A549 (cell line): ENCODE results near the gene BCL2. TPM values are rescaled to one million over a fixed set of nuclear protein-coding genes. Genes with fewer than 3 reads are reported as not detected.

Source experiments
- ATAC-seq, 2 experiments: fragments of 200-7000 bp in 1 of 2; fragments of >200 bp in 1 of 2; cut with Nextera tagmentation in 1 of 2; cut with Tn5 transposase in 1 of 2; 3 replicates each; pipeline versions ENCODE4 v1.8.0 to v1.9.1; 2018 to 2020; ENCODE audit warnings: mild to moderate bottlenecking in 1 of 2, moderate library complexity in 1 of 2
- CTCF ChIA-PET: fragments of 300-600 bp; sonication (Branson Sonifier 250); formaldehyde crosslinking; extraction: SDS; loops from one replicate; lab custom pipeline; 2021; ENCODE audit warnings: antibody characterized with exemption, inconsistent platforms; lab: Yijun Ruan, JAX
- POLR2A ChIA-PET: fragments of 350-600 bp; formaldehyde crosslinking; extraction: SDS; loops from one replicate; lab custom pipeline; 2021; ENCODE audit warnings: antibody characterized with exemption, inconsistent platforms; lab: Yijun Ruan, JAX
- DNase-seq, 2 experiments: peaks; one replicate each; pipeline versions ENCODE4 v3.0.0 to v3.0.0-alpha.2; 2011 to 2016; ENCODE audit warnings: low read depth in 1 of 2, low spot score in 1 of 2
- FAIRE-seq: peaks from 2 replicates; lab custom pipeline; 2011; peaks lifted over from hg19 to GRCh38; lab: Jason Lieb, UNC
- H3K27ac ChIP-seq, 2 experiments: fragments of >200 bp; sonication (Bioruptor Twin); formaldehyde crosslinking; 3 replicates each; pipeline ENCODE4 v1.5.1; 2016 to 2017
- H3K4me1 ChIP-seq: fragments of >200 bp; sonication (Bioruptor Twin); formaldehyde crosslinking; 3 replicates; pipeline ENCODE4 v1.6.1; 2016
- H3K4me2 ChIP-seq: fragments of >200 bp; sonication (Bioruptor Twin); formaldehyde crosslinking; 3 replicates; pipeline ENCODE4 v1.6.1; 2016
- H3K4me3 ChIP-seq: fragments of >200 bp; sonication (Bioruptor Twin); formaldehyde crosslinking; 3 replicates; pipeline ENCODE4 v1.5.1; 2016
- H3K9me3 ChIP-seq: fragments of >200 bp; sonication (Bioruptor Twin); formaldehyde crosslinking; 3 replicates; pipeline ENCODE4 v1.6.1; 2016
- CEBPB ChIP-seq, 2 experiments: fragments of >200 bp in 1 of 2; sonication (Bioruptor Twin) in 1 of 2; formaldehyde crosslinking in 1 of 2; IDR thresholded peaks; 2 replicates each; pipeline ENCODE4 v1.6.1; 2012 to 2016
- CHD2 ChIP-seq: fragments of 150-350 bp; IDR thresholded peaks from 2 replicates; pipeline ENCODE4 v1.6.1; 2014; ENCODE audit warnings: low read length; ENCODE audit not compliant: partially characterized antibody
- CHD4 ChIP-seq: fragments of 200-600 bp; sonication (generic); IDR thresholded peaks from 2 replicates; pipeline ENCODE4 v1.6.1; 2016; ENCODE audit warnings: antibody characterized with exemption, mild to moderate bottlenecking, borderline replicate concordance
- EHMT2 ChIP-seq: fragments of 200-600 bp; sonication (generic); IDR thresholded peaks from 2 replicates; pipeline ENCODE4 v1.6.1; 2016; ENCODE audit warnings: antibody characterized with exemption, low read depth, mild to moderate bottlenecking, moderate library complexity
- GATA3 ChIP-seq: IDR thresholded peaks from 2 replicates; pipeline ENCODE4 v1.6.1; 2012; ENCODE audit warnings: borderline replicate concordance
- HOXB13 ChIP-seq: fragments of 250-450 bp; sonication (Bioruptor Pico); IDR thresholded peaks from 2 replicates; pipeline ENCODE4 v1.5.0; 2020; ENCODE audit warnings: low read depth, mild to moderate bottlenecking, moderate library complexity
- HOXB5 ChIP-seq: fragments of 250-450 bp; sonication (Bioruptor Pico); IDR thresholded peaks from 2 replicates; pipeline ENCODE4 v1.5.0; 2020; ENCODE audit warnings: mild to moderate bottlenecking, moderate library complexity
- MYC ChIP-seq: IDR thresholded peaks from 2 replicates; pipeline ENCODE4 v1.6.1; 2012; ENCODE audit warnings: mild to moderate bottlenecking, inconsistent platforms, low read length, improper control_type of control experiment, borderline replicate concordance
- WGBS: methylation state at CpG from one replicate; pipeline ENCODE4 v1.1.6; 2017; ENCODE audit errors: missing lambda C conversion rate; 5-methylcytosine and 5-hydroxymethylcytosine counted together
- polyA plus RNA-seq, 4 experiments: library from polyadenylated mRNA; depleted of rRNA in 3 of 4; stranded (reverse); fragments of >200 nt; fragmentation: RNase III in 1 of 4; extraction: RNeasy Plus Mini Kit Qiagen cat#74134 plus additional on column Dnase treatment in 1 of 4; gene quantifications; 2 replicates in 3 of 4; 3 replicates in 1 of 4; pipeline ENCODE4 v1.2.3, GENCODE V29; 2011 to 2017
- TF ChIP-seq, protein P1 (sequence below): IDR thresholded peaks from 2 replicates; pipeline ENCODE4 v1.6.1; 2012
- TF ChIP-seq, protein P2 (sequence below): fragments of >200 bp; sonication (Bioruptor Twin); formaldehyde crosslinking; IDR thresholded peaks from 2 replicates; pipeline ENCODE4 v1.6.1; 2016
- TF ChIP-seq, protein P3 (sequence below): fragments of >200 bp; sonication (Bioruptor Twin); formaldehyde crosslinking; IDR thresholded peaks from 3 replicates; pipeline ENCODE4 v1.5.1; 2016
- TF ChIP-seq, protein P4 (sequence below): fragments of 150-350 bp; IDR thresholded peaks from 2 replicates; pipeline ENCODE4 v1.6.1; 2014; ENCODE audit warnings: low read depth, mild to moderate bottlenecking, low read length
- TF ChIP-seq, protein P5 (sequence below): fragments of >200 bp; sonication (Bioruptor Twin); formaldehyde crosslinking; IDR thresholded peaks from 3 replicates; pipeline ENCODE4 v1.6.1; 2016

BCL2 gene
- polyA plus RNA-seq, 2 of the 4 experiments (the other 2 are of a cell fraction) = 0.50 to 0.61 TPM

DNA sequence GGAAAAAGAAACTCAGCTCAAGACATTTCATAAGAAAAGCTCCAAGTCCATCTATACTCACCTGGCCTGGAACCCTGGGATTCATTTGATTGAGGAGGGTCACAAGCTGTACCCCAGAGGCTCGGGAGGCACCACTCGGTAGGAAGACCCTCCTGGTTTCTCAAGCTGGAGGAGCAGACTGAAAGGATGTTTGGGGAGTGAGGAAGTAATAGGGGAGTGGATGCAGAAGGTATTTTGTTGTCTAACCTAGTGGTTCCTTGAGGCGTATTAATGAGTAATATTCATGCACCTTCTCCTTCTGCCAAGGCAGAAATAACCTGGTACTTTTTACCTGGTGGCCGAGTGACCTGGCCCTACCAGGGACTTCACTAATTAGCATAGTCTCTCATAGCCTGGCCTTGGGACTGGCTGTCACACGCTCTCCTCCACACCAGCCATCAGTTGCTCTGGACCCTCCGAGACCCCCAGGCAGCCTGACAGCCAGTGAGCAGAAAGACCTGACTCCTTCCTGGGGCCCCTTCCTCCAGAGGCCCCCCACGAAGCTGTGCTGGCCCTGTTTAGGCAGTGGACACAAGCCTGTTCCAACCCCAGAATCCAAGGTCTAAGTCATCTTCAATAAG lies 161.4 kb downstream of the BCL2 start:
- TF ChIP-seq, protein P1, sequence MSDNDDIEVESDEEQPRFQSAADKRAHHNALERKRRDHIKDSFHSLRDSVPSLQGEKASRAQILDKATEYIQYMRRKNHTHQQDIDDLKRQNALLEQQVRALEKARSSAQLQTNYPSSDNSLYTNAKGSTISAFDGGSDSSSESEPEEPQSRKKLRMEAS = no peak
- TF ChIP-seq EHMT2 = no peak
- no peak for TF ChIP-seq GATA3
- Histone ChIP-seq H3K4me1 (peaks cover 14% of the 10 kb centered on the region; the same call in 2 of the 3 replicates), H3K27ac (no peak overlapping the region), H3K4me2 (no peak overlapping the region), H3K9me3 (no peaks in the 10 kb centered on the region), H3K4me3 (no peak overlapping the region)
- POLR2A ChIA-PET = no interaction called here
- WGBS = 22% methylated on average over 7 of the region's 7 CpGs
- CTCF ChIA-PET = no interaction called here
- DNase-seq = no peak
- no peak for FAIRE-seq
- ATAC-seq = no peak

DNA sequence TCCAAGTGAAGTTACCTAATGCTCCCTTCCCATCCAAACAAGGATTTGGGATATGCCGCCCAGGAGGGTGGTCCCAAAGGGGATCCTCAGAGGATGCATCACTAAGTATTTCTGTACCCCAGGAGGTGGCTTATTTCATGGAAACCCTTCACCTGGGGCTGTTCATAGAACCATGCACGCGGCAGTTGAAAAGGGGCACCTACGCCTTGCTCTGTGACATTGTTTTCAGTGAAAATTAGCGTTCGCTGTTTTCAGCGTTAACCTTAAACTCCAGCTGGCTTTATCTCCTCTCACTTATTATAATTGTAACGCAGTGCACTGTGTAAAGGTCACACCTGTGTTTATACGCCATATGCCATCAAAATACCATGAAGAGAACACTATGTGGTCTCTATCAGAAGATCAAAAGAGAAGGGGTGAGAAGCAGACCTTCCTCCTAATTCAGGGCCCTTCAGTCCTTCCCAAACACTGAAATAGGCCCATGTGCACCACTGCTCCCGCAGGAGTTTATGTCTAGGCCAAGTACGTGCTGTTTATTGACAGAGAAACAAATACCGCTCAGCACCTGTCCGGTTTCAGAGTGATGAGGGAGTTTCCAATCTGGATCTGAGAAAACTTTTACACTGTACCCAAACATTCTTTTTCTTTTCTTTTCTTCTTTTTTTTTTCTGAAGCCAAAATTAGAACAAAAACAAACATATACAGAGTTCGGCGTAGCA lies 162.1 kb downstream of the BCL2 start:
- ATAC-seq = no peak
- no peaks in the 10 kb centered on the region for H3K9me3 ChIP-seq
- no peak overlapping the region for H3K4me2 ChIP-seq
- peaks cover 14% of the 10 kb centered on the region; the same call in 2 of the 3 replicates for H3K4me1 ChIP-seq
- CTCF ChIA-PET = no interaction called here
- no peak for DNase-seq
- POLR2A ChIA-PET = no interaction called here
- no peak overlapping the region for H3K4me3 ChIP-seq
- WGBS = 84% methylated on average over 15 of the region's 15 CpGs
- no peak for FAIRE-seq
- no peak overlapping the region for H3K27ac ChIP-seq
- TF ChIP-seq, protein P2, sequence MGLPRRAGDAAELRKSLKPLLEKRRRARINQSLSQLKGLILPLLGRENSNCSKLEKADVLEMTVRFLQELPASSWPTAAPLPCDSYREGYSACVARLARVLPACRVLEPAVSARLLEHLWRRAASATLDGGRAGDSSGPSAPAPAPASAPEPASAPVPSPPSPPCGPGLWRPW = no peak
- TF ChIP-seq CHD2 (no peak), HOXB13 (CRISPR knock-in tag) (no peak), CHD4 (no peak)
- TF ChIP-seq, protein P3, sequence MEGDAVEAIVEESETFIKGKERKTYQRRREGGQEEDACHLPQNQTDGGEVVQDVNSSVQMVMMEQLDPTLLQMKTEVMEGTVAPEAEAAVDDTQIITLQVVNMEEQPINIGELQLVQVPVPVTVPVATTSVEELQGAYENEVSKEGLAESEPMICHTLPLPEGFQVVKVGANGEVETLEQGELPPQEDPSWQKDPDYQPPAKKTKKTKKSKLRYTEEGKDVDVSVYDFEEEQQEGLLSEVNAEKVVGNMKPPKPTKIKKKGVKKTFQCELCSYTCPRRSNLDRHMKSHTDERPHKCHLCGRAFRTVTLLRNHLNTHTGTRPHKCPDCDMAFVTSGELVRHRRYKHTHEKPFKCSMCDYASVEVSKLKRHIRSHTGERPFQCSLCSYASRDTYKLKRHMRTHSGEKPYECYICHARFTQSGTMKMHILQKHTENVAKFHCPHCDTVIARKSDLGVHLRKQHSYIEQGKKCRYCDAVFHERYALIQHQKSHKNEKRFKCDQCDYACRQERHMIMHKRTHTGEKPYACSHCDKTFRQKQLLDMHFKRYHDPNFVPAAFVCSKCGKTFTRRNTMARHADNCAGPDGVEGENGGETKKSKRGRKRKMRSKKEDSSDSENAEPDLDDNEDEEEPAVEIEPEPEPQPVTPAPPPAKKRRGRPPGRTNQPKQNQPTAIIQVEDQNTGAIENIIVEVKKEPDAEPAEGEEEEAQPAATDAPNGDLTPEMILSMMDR = no peak

DNA sequence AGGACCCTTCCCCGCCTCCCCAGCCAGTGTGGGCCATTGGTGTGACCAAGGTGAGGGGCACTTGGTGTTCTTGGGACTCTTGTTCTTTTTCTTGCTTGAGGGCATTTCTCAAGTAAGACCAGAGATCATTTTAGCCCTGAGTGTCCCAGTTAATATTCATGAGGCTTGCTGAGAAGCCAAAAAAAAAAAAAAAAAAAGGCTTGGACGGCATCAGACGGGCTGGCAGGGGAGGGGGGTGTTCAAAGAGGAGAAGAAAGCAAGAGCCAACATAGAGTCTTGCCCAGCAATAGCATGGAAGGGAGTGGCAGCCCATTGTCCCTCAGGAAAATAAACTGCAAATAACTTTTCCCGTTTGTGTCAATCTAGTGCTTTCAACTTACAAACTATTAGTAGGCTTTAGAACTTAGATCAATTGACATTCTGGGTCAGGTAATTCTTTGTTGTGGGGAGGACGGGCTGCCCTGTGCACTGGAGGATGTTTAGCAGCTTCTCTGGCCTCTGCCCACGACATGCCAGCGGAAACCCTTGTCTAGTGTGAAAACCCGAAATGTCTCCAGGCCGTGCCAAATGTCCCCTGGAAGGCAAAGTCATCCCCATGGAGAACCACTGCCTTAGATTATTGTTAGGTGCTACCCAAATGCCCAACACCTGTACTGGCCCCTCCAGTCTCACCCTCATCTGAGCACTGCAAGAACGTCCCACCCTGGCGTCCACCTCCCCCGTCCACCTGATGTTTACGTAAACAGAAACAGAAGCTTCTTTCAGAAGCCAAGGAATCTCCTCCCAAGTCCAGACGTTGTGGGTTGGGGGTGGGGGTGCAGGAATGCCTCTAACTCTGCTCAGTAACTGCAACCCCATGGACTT lies 163.4 kb downstream of the BCL2 start:
- no peak for DNase-seq
- ChIA-PET CTCF (interaction anchor here (0.7 to 2.1 kb wide), 9 partner anchors 14 to 570 kb away, joined by 3 to 8 read pairs (median 3); no protein-coding TSS in a partner anchor), POLR2A (no interaction called here)
- Histone ChIP-seq H3K27ac (peak overlapping the region in 1 of 2 experiments; percentile 51; a peak in 1 of 6 replicates), H3K4me2 (peak overlapping the region; percentile 79), H3K9me3 (no peaks in the 10 kb centered on the region), H3K4me1 (peaks cover 4% of the 10 kb centered on the region; the same call in 1 of the 3 replicates), H3K4me3 (no peak overlapping the region; the same call in 2 of the 3 replicates)
- no peak for ATAC-seq
- 40% methylated on average over 12 of the region's 14 CpGs for WGBS
- TF ChIP-seq, protein P4, sequence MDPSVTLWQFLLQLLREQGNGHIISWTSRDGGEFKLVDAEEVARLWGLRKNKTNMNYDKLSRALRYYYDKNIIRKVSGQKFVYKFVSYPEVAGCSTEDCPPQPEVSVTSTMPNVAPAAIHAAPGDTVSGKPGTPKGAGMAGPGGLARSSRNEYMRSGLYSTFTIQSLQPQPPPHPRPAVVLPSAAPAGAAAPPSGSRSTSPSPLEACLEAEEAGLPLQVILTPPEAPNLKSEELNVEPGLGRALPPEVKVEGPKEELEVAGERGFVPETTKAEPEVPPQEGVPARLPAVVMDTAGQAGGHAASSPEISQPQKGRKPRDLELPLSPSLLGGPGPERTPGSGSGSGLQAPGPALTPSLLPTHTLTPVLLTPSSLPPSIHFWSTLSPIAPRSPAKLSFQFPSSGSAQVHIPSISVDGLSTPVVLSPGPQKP = no peak
- TF ChIP-seq HOXB5 (CRISPR knock-in tag) (no peak), MYC (no peak), CEBPB (IDR thresholded peaks at IDR 0.05) (no peak), EHMT2 (no peak)
- TF ChIP-seq, protein P5, sequence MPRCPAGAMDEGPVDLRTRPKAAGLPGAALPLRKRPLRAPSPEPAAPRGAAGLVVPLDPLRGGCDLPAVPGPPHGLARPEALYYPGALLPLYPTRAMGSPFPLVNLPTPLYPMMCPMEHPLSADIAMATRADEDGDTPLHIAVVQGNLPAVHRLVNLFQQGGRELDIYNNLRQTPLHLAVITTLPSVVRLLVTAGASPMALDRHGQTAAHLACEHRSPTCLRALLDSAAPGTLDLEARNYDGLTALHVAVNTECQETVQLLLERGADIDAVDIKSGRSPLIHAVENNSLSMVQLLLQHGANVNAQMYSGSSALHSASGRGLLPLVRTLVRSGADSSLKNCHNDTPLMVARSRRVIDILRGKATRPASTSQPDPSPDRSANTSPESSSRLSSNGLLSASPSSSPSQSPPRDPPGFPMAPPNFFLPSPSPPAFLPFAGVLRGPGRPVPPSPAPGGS = no peak
- FAIRE-seq = no peak
